Measurements from ENCODE around the gene RAPGEF2. TPM values are rescaled to one million over a fixed set of nuclear protein-coding genes. Genes with fewer than 3 reads are reported as not detected.

Gene RAPGEF2
- total RNA-seq, 4 donors from 2014 or later = 60.2 to 109 (median 79.7) TPM

DNA sequence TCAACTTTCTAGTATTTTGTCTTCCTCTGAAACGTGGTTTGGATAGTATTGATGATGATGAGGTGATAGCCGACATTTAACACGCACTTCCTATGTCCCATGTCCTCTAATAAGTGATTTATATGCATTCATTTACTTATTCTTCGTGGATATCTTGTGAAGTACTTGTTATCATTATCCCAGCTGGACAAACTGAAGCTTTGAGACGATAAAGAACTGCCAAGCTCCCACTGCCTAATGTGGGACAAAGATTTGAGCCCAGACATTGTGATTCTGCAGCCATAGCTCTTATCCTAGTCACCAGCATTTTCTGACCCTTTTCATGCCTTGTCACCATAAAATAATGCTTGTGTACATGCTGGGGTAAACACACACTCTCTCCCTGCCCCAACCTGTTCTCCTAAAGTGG is 92.5 kb downstream of the RAPGEF2 start:
- TF ChIP-seq, protein P1, sequence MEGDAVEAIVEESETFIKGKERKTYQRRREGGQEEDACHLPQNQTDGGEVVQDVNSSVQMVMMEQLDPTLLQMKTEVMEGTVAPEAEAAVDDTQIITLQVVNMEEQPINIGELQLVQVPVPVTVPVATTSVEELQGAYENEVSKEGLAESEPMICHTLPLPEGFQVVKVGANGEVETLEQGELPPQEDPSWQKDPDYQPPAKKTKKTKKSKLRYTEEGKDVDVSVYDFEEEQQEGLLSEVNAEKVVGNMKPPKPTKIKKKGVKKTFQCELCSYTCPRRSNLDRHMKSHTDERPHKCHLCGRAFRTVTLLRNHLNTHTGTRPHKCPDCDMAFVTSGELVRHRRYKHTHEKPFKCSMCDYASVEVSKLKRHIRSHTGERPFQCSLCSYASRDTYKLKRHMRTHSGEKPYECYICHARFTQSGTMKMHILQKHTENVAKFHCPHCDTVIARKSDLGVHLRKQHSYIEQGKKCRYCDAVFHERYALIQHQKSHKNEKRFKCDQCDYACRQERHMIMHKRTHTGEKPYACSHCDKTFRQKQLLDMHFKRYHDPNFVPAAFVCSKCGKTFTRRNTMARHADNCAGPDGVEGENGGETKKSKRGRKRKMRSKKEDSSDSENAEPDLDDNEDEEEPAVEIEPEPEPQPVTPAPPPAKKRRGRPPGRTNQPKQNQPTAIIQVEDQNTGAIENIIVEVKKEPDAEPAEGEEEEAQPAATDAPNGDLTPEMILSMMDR (IDR thresholded peaks at IDR 0.05) = no peak
- no peak for TF ChIP-seq POLR2A (IDR thresholded peaks at IDR 0.05)
- Histone ChIP-seq H3K4me1 (peaks cover 10 to 12% of the 10 kb centered on the region in 2 donors), H3K27ac (no peak overlapping the region), H3K36me3 (no peaks in the 10 kb centered on the region), H3K4me3 (replicated peaks in 1 of 3) (no peak overlapping the region), H3K27me3 (no peaks in the 10 kb centered on the region), H3K9me3 (no peaks in the 10 kb centered on the region)
- no peak for DNase-seq
- intact Hi-C loops (cut with DNase I) = no loop called here
- 83 to 86% methylated on average over 5 of the region's 5 CpGs for WGBS, 2 donors

DNA sequence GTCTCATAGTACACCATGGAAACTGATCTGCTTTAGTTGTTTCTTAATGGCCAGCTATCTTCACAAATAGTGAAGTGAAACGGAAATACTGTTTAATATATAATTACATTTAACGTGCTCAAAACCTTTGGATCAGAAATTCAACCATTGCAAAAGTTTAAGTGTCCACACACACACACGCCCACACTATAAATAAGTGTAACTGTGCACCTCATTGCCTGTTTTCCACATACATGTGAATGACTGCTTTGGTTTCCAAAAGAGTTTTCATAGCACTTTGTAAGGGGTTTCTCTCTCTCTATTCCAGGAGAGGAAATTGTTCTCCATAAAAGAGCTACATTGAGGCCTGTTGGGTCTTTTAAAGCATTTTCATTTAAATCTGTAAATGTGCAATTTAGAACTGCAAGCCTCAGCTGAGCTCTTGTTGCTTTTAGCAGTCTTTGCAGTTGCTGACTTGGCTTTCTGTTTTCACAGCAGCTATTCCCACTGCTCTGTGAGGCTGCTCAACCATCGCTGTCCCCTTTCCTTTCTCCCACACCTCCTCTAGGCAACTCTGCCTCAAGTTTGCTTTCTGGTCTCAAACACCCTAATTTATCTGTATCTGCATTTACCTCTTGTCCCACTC is 94.5 kb downstream of the RAPGEF2 start:
- Histone ChIP-seq H3K27me3 (no peaks in the 10 kb centered on the region), H3K27ac (peak overlapping the region in 2 of 3 donors; percentile 43 to 65), H3K36me3 (no peaks in the 10 kb centered on the region), H3K4me3 (replicated peaks in 1 of 3) (no peak overlapping the region), H3K9me3 (no peaks in the 10 kb centered on the region), H3K4me1 (peaks cover 20 to 25% of the 10 kb centered on the region in 2 donors)
- 41 to 45% methylated on average over 4 of the region's 4 CpGs for WGBS, 2 donors
- peak in 1 of 2 donors; percentile 40 for DNase-seq
- intact Hi-C loops (cut with DNase I) = no loop called here
- no peak for TF ChIP-seq POLR2A (IDR thresholded peaks at IDR 0.05)
- TF ChIP-seq, protein P1 (IDR thresholded peaks at IDR 0.05) = no peak

DNA sequence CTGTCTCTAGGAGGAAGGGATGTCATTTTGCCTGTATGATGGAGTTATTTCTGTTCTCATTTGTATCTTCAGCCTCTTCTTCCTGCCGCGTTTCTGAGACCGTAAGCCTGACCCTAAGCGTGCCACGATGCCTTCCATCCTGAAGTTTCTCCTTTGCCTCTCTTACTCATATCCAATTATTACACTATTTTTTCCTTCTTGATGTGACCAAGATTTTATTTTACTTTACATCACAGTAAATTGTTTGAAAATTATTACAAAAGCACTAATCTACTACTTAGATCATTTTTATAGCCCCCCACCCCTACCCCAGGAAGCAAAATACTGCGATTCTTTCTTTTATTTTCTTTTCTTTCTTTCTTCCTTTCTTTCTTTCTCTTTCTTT is 95.0 kb downstream of the RAPGEF2 start:
- Histone ChIP-seq H3K4me3 (replicated peaks in 1 of 3) (no peak overlapping the region), H3K27ac (peak overlapping the region in 2 of 3 donors; percentile 43 to 65), H3K9me3 (no peaks in the 10 kb centered on the region), H3K4me1 (peaks cover 20 to 25% of the 10 kb centered on the region in 2 donors), H3K27me3 (no peaks in the 10 kb centered on the region), H3K36me3 (no peaks in the 10 kb centered on the region)
- intact Hi-C loops (cut with DNase I) = no loop called here
- DNase-seq = no peak
- TF ChIP-seq POLR2A (IDR thresholded peaks at IDR 0.05) = no peak
- WGBS, 2 donors = 71 to 76% methylated on average over 6 of the region's 6 CpGs

DNA sequence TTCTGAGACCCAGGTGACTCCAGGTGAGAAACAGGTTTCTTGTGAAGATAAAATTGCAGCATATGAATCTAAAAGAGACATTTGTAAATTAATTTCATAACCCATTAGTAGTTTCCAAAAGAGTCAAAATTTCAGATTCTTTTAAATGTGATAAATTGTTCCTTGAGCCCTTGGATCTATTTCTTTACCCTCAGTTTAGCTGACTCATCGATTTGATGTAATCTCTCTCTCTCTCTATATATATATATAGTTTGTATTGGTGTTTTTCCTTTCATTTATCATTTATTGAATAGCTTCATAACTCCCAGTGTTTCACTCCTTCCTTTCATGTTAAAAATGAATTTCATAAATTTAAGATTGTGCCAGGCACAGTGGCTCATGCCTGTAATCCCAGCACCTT is 96.9 kb downstream of the RAPGEF2 start:
- Histone ChIP-seq H3K9me3 (no peaks in the 10 kb centered on the region), H3K4me1 (peaks cover 20 to 25% of the 10 kb centered on the region in 2 donors), H3K4me3 (replicated peaks in 1 of 3) (no peak overlapping the region), H3K27ac (no peak overlapping the region), H3K27me3 (no peaks in the 10 kb centered on the region), H3K36me3 (no peaks in the 10 kb centered on the region)
- WGBS, 2 donors = 94 to 95% methylated on average over 1 of the region's 1 CpG
- no peak for DNase-seq
- TF ChIP-seq, protein P1 (IDR thresholded peaks at IDR 0.05) = no peak
- intact Hi-C loops (cut with DNase I) = no loop called here

DNA sequence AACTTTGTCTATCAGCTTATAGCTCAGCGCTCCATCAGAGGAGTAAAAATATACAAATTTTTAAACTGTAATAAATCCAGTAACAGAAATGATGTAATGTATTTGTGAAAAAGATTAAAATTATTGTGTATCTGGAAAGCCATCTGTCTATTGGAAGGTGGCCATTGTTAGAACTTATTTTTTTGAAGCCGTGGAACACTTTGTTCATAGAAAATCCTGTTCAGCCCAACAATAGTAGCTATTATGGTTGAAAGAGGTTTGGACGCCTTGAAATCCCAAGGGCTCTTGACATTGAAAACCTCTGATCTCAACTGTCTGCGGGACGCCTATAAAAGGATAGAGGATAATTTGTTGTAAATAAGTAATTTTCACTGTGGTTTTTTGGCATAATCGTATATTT is 98.3 kb downstream of the RAPGEF2 start:
- no peak for TF ChIP-seq POLR2A (IDR thresholded peaks at IDR 0.05)
- TF ChIP-seq, protein P1 (IDR thresholded peaks at IDR 0.05) = no peak
- no peak overlapping the region for H3K4me3 ChIP-seq (replicated peaks in 1 of 3)

More for the DNA sequence above, 98.3 kb downstream of the RAPGEF2 start:
- intact Hi-C loops (cut with DNase I) = no loop called here
- 32 to 33% methylated on average over 6 of the region's 6 CpGs for WGBS, 2 donors
- Histone ChIP-seq H3K36me3 (no peaks in the 10 kb centered on the region), H3K27me3 (no peaks in the 10 kb centered on the region), H3K9me3 (no peaks in the 10 kb centered on the region), H3K4me1 (peaks cover 20 to 25% of the 10 kb centered on the region in 2 donors), H3K27ac (peak overlapping the region; percentile 30 to 76 (median 46))
- peak in 1 of 2 donors; percentile 9 for DNase-seq

All from thyroid gland (tissue), 4 donors.